DOHH2 (cell line): Measurements from ENCODE around the gene REEP6.

ENCODE experiments used
- EZH2phosphoT487 ChIP-seq: fragments of 200-600 bp; sonication (generic); IDR thresholded peaks from 2 replicates; pipeline ENCODE4 v1.6.1; 2017; ENCODE audit warnings: borderline replicate concordance, mild to moderate bottlenecking, antibody characterized with exemption, low read length, moderate library complexity, mixed read lengths
- TF ChIP-seq, protein P1 (sequence below): fragments of 200-600 bp; sonication (generic); IDR thresholded peaks from one replicate; pipeline ENCODE4 v1.5.1; 2014; ENCODE audit warnings: antibody characterized with exemption, mild to moderate bottlenecking, low read depth, low read length; ENCODE audit not compliant: poor library complexity, severe bottlenecking

DNA sequence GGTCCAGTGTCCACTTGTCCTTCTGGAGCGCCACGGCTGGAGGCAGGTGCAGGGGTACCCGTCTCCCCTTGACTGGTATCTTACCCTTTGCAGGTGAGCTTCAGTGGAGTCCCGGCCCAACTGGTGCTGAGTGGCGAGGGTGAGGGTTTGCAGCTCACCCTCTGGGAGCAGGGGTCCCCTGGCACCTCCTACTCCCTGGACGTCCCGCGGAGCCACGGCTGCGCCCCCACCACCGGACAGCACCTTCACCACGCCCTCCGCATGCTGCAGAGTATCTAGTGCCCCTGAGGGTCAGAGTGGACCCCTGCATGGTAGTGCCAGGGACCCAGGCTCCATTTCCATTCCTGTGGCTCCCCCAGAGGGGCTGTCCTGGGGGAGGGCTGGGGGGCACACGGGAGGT, 44.0 kb downstream of the REEP6 start:
- TF ChIP-seq, protein P1, sequence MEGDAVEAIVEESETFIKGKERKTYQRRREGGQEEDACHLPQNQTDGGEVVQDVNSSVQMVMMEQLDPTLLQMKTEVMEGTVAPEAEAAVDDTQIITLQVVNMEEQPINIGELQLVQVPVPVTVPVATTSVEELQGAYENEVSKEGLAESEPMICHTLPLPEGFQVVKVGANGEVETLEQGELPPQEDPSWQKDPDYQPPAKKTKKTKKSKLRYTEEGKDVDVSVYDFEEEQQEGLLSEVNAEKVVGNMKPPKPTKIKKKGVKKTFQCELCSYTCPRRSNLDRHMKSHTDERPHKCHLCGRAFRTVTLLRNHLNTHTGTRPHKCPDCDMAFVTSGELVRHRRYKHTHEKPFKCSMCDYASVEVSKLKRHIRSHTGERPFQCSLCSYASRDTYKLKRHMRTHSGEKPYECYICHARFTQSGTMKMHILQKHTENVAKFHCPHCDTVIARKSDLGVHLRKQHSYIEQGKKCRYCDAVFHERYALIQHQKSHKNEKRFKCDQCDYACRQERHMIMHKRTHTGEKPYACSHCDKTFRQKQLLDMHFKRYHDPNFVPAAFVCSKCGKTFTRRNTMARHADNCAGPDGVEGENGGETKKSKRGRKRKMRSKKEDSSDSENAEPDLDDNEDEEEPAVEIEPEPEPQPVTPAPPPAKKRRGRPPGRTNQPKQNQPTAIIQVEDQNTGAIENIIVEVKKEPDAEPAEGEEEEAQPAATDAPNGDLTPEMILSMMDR: no peak
- TF ChIP-seq EZH2phosphoT487: no peak
